ENCODE results near the gene SREBF1. TPM values are rescaled to one million over a fixed set of nuclear protein-coding genes. Genes with fewer than 3 reads are reported as not detected.

Gene SREBF1
- total RNA-seq, 3 donors from 2014 or later (not counting 1 experiment from before 2014, with no cell fraction given): 80.7 to 208 (median 119) TPM

DNA sequence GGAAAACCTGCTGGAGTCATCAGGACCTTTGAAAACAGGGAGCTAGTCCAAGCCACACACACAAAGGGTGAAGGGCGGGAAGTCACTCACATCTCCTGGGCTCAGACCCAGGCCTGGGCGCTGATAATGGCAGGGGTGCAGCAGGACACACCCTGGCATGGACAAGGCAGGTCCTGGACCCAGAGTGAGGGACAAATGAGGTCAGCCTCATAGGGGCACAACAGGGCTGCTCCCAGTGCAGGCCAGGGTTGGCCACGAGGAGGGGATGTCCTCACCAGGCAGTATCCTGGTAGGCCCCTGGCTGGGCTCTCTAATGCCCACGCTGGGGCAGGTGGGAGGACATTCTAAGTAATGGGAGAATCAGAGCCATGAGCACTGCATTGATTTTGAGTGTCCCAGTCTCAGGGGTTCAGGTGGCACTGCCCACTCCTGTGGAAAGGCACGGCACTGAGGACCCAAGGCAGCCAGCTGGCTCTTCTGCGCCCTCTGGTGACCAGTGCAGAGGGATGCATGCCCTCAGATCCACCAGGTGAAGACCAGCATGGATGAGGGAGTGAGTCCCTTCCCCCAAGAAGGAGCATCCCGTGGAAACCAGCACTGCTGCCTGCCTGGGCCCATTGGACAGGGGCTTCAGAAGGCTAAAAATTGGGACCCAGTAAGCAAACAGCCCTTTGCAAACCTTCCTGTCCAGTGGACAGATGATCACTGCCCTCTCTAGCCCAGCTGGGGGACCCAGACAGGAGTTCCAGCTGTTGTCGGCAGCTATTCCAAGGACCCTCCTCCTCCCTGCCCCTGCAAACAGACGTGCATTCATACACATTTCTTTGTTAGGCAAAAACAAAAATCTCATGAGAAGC is 23.4 kb upstream of the SREBF1 start:
- no peaks in the 10 kb centered on the region for H3K9me3 ChIP-seq (ENCODE audit: control insufficient read depth, insufficient read depth, low read length)
- no peaks in the 10 kb centered on the region for H3K9me3 Mint-ChIP-seq
- no peak overlapping the region for H3K27ac Mint-ChIP-seq
- no peak overlapping the region for H3K4me3 ChIP-seq (ENCODE audit: low read length)
- peaks cover 3% of the 10 kb centered on the region for H3K36me3 ChIP-seq (ENCODE audit: control insufficient read depth, insufficient read depth, low read length)
- H3K27me3 Mint-ChIP-seq (ENCODE audit: low read depth in 2 of 2): no peaks in the 10 kb centered on the region
- H3K4me1 Mint-ChIP-seq: peaks cover 0 to 6% of the 10 kb centered on the region in 2 donors
- intact Hi-C loops (cut with micrococcal nuclease): loop anchor here (1.0 kb wide), 2 partner anchors 48 to 179 kb away; partner anchors contain the start of gene RAI1
- H3K36me3 Mint-ChIP-seq: no peaks in the 10 kb centered on the region
- ATAC-seq (peak; percentile 90 to 99 (median 99)), DNase-seq (peak; percentile 72 to 88)
- H3K27ac ChIP-seq (ENCODE audit: low read length): no peak overlapping the region
- H3K27me3 ChIP-seq (ENCODE audit: control insufficient read depth, insufficient read depth, low read length): no peaks in the 10 kb centered on the region
- peaks cover 15% of the 10 kb centered on the region for H3K4me1 ChIP-seq (ENCODE audit: control insufficient read depth, insufficient read depth, low read length)
- H3K4me3 Mint-ChIP-seq: no peak overlapping the region
- WGBS (ENCODE audit: insufficient coverage): 45% methylated on average over 9 of the region's 9 CpGs
- TF ChIP-seq, protein P1, sequence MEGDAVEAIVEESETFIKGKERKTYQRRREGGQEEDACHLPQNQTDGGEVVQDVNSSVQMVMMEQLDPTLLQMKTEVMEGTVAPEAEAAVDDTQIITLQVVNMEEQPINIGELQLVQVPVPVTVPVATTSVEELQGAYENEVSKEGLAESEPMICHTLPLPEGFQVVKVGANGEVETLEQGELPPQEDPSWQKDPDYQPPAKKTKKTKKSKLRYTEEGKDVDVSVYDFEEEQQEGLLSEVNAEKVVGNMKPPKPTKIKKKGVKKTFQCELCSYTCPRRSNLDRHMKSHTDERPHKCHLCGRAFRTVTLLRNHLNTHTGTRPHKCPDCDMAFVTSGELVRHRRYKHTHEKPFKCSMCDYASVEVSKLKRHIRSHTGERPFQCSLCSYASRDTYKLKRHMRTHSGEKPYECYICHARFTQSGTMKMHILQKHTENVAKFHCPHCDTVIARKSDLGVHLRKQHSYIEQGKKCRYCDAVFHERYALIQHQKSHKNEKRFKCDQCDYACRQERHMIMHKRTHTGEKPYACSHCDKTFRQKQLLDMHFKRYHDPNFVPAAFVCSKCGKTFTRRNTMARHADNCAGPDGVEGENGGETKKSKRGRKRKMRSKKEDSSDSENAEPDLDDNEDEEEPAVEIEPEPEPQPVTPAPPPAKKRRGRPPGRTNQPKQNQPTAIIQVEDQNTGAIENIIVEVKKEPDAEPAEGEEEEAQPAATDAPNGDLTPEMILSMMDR (IDR thresholded peaks at IDR 0.05): peak; percentile 98

DNA sequence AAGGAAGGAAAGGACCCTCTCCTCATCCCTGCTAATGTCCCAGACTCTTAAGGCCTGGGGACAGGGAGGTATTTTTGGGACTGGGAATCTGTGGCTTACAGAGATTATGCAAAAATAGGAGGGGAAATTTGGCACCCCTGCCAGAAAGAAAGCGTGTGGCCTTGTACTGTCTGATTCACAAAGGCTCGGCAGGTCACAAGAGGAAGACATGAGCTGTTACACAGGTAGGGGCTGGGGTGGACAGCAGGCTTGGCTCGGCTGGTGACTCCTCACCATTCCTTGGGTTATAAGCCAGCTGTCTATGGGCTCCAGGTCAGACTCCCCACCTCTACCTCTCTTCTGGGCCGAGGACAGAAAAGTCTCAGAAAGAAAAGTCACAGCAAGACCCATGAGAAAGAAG is 20.7 kb upstream of the SREBF1 start:
- no peak overlapping the region for H3K4me3 ChIP-seq (ENCODE audit: low read length)
- H3K9me3 ChIP-seq (ENCODE audit: control insufficient read depth, insufficient read depth, low read length): no peaks in the 10 kb centered on the region
- ATAC-seq (no peak), DNase-seq (no peak)
- Mint-ChIP-seq H3K27me3 (ENCODE audit: low read depth in 2 of 2) (no peaks in the 10 kb centered on the region), H3K4me1 (no peaks in the 10 kb centered on the region), H3K36me3 (no peaks in the 10 kb centered on the region), H3K9me3 (no peaks in the 10 kb centered on the region), H3K4me3 (no peak overlapping the region), H3K27ac (no peak overlapping the region)
- no peaks in the 10 kb centered on the region for H3K27me3 ChIP-seq (ENCODE audit: control insufficient read depth, insufficient read depth, low read length)
- H3K27ac ChIP-seq (ENCODE audit: low read length): no peak overlapping the region
- peaks cover 6% of the 10 kb centered on the region for H3K4me1 ChIP-seq (ENCODE audit: control insufficient read depth, insufficient read depth, low read length)
- intact Hi-C loops (cut with micrococcal nuclease): no loop called here
- WGBS (ENCODE audit: insufficient coverage): 94% methylated on average over 4 of the region's 4 CpGs
- TF ChIP-seq, protein P1 (IDR thresholded peaks at IDR 0.05): no peak
- H3K36me3 ChIP-seq (ENCODE audit: control insufficient read depth, insufficient read depth, low read length): peaks cover 3% of the 10 kb centered on the region

DNA sequence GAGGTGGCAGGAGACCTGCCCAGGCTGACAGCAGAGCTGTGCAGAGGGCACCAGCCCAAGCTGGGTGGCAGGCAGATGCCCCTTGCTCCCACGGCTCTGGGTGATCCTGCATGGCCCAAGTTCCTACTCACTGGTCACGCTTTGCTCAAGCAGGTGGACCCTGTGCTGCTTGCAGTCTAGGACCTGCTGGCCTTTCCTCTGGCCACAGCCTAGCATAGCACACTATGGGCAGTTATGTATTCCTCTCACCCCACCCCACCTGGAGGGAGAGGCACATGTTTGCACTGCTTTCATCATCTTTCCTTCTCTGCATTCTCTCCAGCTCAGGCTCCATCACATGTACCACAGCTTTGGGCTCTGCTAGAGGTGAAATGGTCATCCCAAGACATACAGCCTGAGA is 19.6 kb upstream of the SREBF1 start:
- Mint-ChIP-seq H3K9me3 (no peaks in the 10 kb centered on the region), H3K4me3 (no peak overlapping the region), H3K36me3 (no peaks in the 10 kb centered on the region), H3K27ac (no peak overlapping the region), H3K4me1 (peaks cover 9% of the 10 kb centered on the region in 2 donors), H3K27me3 (ENCODE audit: low read depth in 2 of 2) (no peaks in the 10 kb centered on the region)
- Histone ChIP-seq H3K4me1 (ENCODE audit: control insufficient read depth, insufficient read depth, low read length) (peaks cover 16% of the 10 kb centered on the region), H3K27me3 (ENCODE audit: control insufficient read depth, insufficient read depth, low read length) (no peaks in the 10 kb centered on the region), H3K9me3 (ENCODE audit: control insufficient read depth, insufficient read depth, low read length) (no peaks in the 10 kb centered on the region), H3K4me3 (ENCODE audit: low read length) (no peak overlapping the region), H3K36me3 (ENCODE audit: control insufficient read depth, insufficient read depth, low read length) (peaks cover 3% of the 10 kb centered on the region), H3K27ac (ENCODE audit: low read length) (no peak overlapping the region)
- 90% methylated on average over 2 of the region's 2 CpGs for WGBS (ENCODE audit: insufficient coverage)
- intact Hi-C loops (cut with micrococcal nuclease): no loop called here
- ATAC-seq: no peak
- TF ChIP-seq, protein P1 (IDR thresholded peaks at IDR 0.05): no peak
- no peak for DNase-seq

Data from natural killer cell (primary cell).